ENCODE results near the gene LYST.

DNA sequence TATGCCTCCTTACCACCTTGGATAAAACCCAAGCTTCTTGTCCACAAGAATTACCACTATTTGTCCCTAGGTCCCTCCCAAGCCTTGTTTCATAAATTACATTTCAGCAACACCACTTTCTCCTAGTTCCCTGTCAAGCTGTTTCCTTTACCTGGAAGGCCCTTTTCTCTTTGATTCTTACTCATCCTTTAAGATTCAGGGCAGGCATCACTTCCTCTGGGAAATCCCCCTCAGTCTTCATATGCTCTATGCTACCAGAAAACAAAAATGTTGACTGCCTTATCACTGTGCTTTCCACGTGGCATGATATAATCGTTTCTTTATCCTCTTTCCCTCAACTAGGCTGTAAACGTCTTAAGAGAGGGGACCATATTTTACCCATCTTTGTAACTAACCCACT lies 102.7 kb downstream of the LYST start:
- TF ChIP-seq, protein P1, sequence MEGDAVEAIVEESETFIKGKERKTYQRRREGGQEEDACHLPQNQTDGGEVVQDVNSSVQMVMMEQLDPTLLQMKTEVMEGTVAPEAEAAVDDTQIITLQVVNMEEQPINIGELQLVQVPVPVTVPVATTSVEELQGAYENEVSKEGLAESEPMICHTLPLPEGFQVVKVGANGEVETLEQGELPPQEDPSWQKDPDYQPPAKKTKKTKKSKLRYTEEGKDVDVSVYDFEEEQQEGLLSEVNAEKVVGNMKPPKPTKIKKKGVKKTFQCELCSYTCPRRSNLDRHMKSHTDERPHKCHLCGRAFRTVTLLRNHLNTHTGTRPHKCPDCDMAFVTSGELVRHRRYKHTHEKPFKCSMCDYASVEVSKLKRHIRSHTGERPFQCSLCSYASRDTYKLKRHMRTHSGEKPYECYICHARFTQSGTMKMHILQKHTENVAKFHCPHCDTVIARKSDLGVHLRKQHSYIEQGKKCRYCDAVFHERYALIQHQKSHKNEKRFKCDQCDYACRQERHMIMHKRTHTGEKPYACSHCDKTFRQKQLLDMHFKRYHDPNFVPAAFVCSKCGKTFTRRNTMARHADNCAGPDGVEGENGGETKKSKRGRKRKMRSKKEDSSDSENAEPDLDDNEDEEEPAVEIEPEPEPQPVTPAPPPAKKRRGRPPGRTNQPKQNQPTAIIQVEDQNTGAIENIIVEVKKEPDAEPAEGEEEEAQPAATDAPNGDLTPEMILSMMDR (conservative IDR thresholded peaks at IDR 0.05; ENCODE audit: low read depth, low read length): no peak
- TF ChIP-seq EZH2 (IDR thresholded peaks at IDR 0.05; ENCODE audit: low read length, unreplicated experiment): no peak
- TF ChIP-seq EZH2phosphoT487 (IDR thresholded peaks at IDR 0.05; ENCODE audit: borderline replicate concordance, low read length): no peak
